Testis (tissue), 3 donors: Measurements from ENCODE around the gene NEO1. TPM values are rescaled to one million over a fixed set of nuclear protein-coding genes. Genes with fewer than 3 reads are reported as not detected.

Source experiments
- DNase-seq: peaks from one replicate; pipeline ENCODE4 v3.0.0-alpha.2; 2019
- H3K27ac ChIP-seq, 2 donors: fragments of 200-600 bp; sonication (generic); one replicate each; pipeline ENCODE4 v1.5.1; 2019
- H3K27me3 ChIP-seq: fragments of 200-600 bp; sonication (generic); one replicate; pipeline ENCODE4 v1.5.1; 2019
- H3K36me3 ChIP-seq: fragments of 200-600 bp; sonication (generic); one replicate; pipeline ENCODE4 v1.5.1; 2017; ENCODE audit warnings: low read depth; ENCODE audit errors: missing control alignments
- H3K4me1 ChIP-seq: fragments of 200-600 bp; sonication (generic); one replicate; pipeline ENCODE4 v1.5.1; 2019
- H3K4me3 ChIP-seq, 2 donors: fragments of 200-600 bp; sonication (generic); one replicate each; pipeline ENCODE4 v1.5.1; 2017 to 2019
- H3K9me3 ChIP-seq: fragments of 200-600 bp; sonication (generic); one replicate; pipeline ENCODE4 v1.5.1; 2017
- POLR2A ChIP-seq: fragments of 450-650 bp; IDR thresholded peaks from one replicate; pipeline ENCODE4 v1.6.1; 2017; ENCODE audit warnings: antibody characterized with exemption, mild to moderate bottlenecking, moderate library complexity
- WGBS, 2 donors: methylation state at CpG; one replicate each; pipeline ENCODE4 v1.1.5; 2018; 5-methylcytosine and 5-hydroxymethylcytosine counted together
- intact Hi-C: fragments of 100-400 bp; cut with DNase I; formaldehyde crosslinking; loops from one replicate; pipeline ENCODE4 v1.15.1; 2023; ENCODE audit warnings: low total_unique reads
- polyA plus RNA-seq: library from polyadenylated mRNA; stranded (reverse); fragments of 350-450 nt; fragmentation: Illumina TruSeq; extraction: RNeasy Lipid Tissue Mini Kit (QIAGEN cat#74804); gene quantifications from one replicate; pipeline ENCODE4 v1.2.3, GENCODE V29; 2014; ENCODE audit warnings: low read depth, low replicate concordance; ENCODE audit not compliant: insufficient read depth
- total RNA-seq, 2 donors: library from RNA; depleted of rRNA; stranded (reverse); fragments of >200 nt; gene quantifications; one replicate each; pipeline ENCODE4 v1.2.3, GENCODE V29; 2016
- TF ChIP-seq, protein P1 (sequence below), 3 experiments: fragments of 450-650 bp in 2 of 3; fragments of 200-600 bp in 1 of 3; sonication (generic) in 1 of 3; IDR thresholded peaks; one replicate each; pipeline ENCODE4 v1.5.1; 2016 to 2019; ENCODE audit warnings: antibody characterized with exemption in 3 of 3, mild to moderate bottlenecking in 2 of 3, moderate library complexity in 1 of 3

The NEO1 gene
- total and polyA plus RNA-seq, 3 donors from 2014 or later, result 42.2 to 57.4 (median 50.2) TPM

DNA sequence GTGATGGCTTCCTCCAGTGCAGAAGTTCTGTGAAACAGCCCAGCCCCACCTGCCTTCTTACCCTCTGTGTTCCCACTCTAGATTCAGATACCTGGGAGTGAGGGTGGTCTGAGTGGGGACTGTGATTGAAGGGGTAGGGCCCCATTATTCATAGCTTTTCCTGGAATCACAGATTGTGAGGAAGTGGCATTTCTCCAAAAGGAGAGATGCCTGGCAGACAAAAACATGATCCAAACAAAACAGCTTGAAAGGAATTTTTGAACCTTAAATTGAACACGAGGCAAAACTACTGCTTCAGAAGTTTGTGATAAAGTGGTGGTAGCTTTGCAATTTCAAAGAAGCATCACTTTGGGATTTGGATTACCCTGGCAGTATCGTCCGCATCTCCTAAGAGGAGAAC is 29.2 kb upstream of the NEO1 start:
- 75 to 84% methylated on average over 3 of the region's 3 CpGs for WGBS, 2 donors
- Histone ChIP-seq H3K36me3 (no peaks in the 10 kb centered on the region), H3K4me3 (no peak overlapping the region), H3K27me3 (no peaks in the 10 kb centered on the region), H3K27ac (no peak overlapping the region), H3K4me1 (no peaks in the 10 kb centered on the region), H3K9me3 (no peaks in the 10 kb centered on the region)
- no peak for TF ChIP-seq POLR2A
- TF ChIP-seq, protein P1, sequence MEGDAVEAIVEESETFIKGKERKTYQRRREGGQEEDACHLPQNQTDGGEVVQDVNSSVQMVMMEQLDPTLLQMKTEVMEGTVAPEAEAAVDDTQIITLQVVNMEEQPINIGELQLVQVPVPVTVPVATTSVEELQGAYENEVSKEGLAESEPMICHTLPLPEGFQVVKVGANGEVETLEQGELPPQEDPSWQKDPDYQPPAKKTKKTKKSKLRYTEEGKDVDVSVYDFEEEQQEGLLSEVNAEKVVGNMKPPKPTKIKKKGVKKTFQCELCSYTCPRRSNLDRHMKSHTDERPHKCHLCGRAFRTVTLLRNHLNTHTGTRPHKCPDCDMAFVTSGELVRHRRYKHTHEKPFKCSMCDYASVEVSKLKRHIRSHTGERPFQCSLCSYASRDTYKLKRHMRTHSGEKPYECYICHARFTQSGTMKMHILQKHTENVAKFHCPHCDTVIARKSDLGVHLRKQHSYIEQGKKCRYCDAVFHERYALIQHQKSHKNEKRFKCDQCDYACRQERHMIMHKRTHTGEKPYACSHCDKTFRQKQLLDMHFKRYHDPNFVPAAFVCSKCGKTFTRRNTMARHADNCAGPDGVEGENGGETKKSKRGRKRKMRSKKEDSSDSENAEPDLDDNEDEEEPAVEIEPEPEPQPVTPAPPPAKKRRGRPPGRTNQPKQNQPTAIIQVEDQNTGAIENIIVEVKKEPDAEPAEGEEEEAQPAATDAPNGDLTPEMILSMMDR (IDR thresholded peaks at IDR 0.05), result no peak
- DNase-seq, result no peak
- intact Hi-C loops, result no loop called here

DNA sequence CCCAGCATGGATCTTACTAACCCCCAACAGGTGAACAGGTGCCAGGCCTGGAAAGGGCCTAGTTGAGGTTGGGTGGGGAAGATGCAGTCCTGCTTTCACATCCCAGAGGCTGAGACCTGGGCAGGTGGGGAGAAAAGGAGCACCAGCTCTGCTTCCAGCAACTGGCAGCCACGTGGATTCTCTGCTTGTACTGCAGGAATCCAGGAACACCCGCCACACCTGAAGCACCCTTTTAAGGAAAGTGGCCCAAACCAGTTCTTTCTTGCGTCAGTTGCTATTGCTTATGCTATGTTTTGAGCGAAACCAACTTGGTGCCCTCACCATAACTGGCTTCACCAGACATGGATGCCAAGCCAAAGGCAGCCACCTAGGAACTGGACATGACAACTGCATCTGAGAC is 28.1 kb upstream of the NEO1 start:
- intact Hi-C loops, result no loop called here
- H3K4me1 ChIP-seq, result no peaks in the 10 kb centered on the region
- no peak for TF ChIP-seq POLR2A
- TF ChIP-seq, protein P1 (IDR thresholded peaks at IDR 0.05), result no peak
- no peak overlapping the region for H3K4me3 ChIP-seq
- no peak overlapping the region for H3K27ac ChIP-seq
- no peaks in the 10 kb centered on the region for H3K9me3 ChIP-seq
- no peaks in the 10 kb centered on the region for H3K36me3 ChIP-seq
- DNase-seq, result no peak
- 98 to 100% methylated on average over 3 to 4 of the region's 4 CpGs for WGBS, 2 donors
- no peaks in the 10 kb centered on the region for H3K27me3 ChIP-seq

GRCh38 chr15:73026511-73027054 is 25.7 kb upstream of the NEO1 start:
- no peak for DNase-seq
- 50 to 57% methylated on average over 4 of the region's 4 CpGs for WGBS, 2 donors
- TF ChIP-seq, protein P1 (IDR thresholded peaks at IDR 0.05), result no peak
- no peak for TF ChIP-seq POLR2A
- Histone ChIP-seq H3K9me3 (no peaks in the 10 kb centered on the region), H3K4me1 (no peaks in the 10 kb centered on the region), H3K4me3 (no peak overlapping the region), H3K36me3 (no peaks in the 10 kb centered on the region), H3K27me3 (no peaks in the 10 kb centered on the region), H3K27ac (no peak overlapping the region)
- intact Hi-C loops, result no loop called here

GRCh38 chr15:73028031-73028430 is 24.2 kb upstream of the NEO1 start:
- DNase-seq, result no peak
- 92 to 96% methylated on average over 6 of the region's 6 CpGs for WGBS, 2 donors
- intact Hi-C loops, result no loop called here

More at GRCh38 chr15:73028031-73028430, 24.2 kb upstream of the NEO1 start:
- Histone ChIP-seq H3K27me3 (no peaks in the 10 kb centered on the region), H3K36me3 (no peaks in the 10 kb centered on the region), H3K4me3 (no peak overlapping the region), H3K27ac (no peak overlapping the region), H3K4me1 (no peaks in the 10 kb centered on the region), H3K9me3 (no peaks in the 10 kb centered on the region)
- TF ChIP-seq POLR2A, result no peak
- TF ChIP-seq, protein P1 (IDR thresholded peaks at IDR 0.05), result no peak
